Measurements from ENCODE around the gene GALNT14.

Gene GALNT14

GRCh38 chr2:30968660-30969397 lies 169.4 kb downstream of the GALNT14 start:
- no peak for DNase-seq

- no peak for DNase-seq
These were observed 171.5 kb downstream of the GALNT14 start for GRCh38 chr2:30966786-30967185.

DNA sequence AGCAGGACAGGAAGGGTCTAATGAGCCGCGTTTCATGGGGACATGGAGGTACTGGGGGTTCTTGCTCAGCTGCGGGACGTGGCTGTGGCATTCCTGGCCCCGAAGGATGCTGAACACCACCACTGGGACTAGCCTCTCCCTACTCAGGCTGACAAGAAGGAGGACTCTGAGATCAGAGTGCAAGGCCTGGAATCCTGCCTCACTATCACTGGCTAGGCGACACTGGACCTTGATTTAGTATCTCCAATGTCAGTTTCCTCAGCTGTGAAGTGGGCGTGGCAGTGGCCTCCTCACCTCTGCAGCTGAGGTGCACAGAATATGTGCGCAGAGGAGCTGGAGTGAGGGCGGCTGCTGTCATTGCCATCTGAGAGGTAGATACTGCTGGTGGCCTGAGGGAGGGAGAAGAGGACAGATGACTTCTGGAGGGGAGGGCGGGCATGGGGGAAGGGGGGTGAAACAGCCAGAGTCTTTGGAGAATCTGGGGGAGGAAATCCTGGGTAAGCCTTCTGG lies 173.2 kb downstream of the GALNT14 start:
- DNase-seq, result no peak

- DNase-seq, result no peak
These were observed 173.8 kb downstream of the GALNT14 start for GRCh38 chr2:30964334-30965005.

- DNase-seq, result no peak
These were observed 175.1 kb downstream of the GALNT14 start for GRCh38 chr2:30963184-30963583.

DNA sequence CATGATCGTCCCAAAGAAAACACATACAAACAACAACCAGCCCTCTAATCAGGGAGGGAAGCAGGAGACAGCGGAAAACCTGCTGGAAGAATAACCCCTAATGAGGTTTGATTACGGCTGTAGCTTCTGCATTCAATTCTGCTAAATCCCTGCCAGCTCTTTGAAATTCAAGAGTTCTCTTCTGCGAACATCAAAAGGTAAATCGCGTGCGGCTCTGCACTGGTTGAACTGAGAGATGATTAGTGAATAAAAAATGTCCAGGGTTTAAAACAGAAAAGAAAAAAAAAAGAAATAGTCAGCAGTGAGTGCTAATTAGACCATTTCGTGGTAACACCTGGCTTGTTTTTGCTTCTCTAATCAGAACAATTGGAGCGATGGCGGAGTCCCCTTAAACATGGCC lies 178.0 kb downstream of the GALNT14 start:
- no peak for DNase-seq

DNA sequence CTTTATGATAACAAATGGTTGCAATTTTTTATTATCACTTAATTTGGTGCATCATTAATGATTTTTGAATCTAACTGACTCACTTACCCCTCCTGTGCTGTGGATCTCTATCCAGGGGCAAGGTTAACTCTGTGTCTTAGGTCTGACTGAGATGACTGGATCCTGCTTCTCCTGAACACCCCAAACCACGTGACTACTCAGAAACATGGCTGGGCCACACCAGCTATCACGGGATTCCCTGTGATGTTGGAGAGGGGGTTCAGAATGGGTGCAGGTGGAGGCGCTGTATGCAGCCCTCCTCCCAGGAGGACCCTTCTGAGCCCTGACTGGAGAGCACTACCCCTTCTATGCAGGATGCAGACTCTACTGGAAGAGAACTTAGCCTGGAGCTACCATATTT lies 178.6 kb downstream of the GALNT14 start:
- no peak for DNase-seq

- DNase-seq, result no peak
These were observed 179.3 kb downstream of the GALNT14 start for GRCh38 chr2:30958918-30959265.

- DNase-seq, result no peak
These were observed 179.9 kb downstream of the GALNT14 start for GRCh38 chr2:30958193-30958917.

DNA sequence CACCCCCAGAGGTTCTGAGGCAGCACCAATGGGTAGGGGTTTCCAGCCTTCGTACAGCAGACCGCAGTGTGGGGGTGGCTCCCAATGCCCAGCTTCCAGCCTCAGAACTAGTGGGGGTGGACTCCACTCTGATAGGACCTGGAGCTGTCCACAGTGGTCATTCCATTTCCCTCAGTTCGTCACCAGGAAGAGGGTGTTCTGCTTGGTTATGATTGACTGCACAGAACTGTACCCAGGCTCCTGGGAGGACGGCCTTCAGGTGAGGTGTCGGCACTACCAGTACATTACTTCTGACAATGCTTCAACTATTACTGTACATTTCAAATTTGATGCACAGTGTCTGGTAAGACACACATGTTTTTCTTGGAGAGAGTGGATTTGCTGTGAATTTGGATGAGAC lies 180.6 kb downstream of the GALNT14 start:
- DNase-seq, result no peak

DNA sequence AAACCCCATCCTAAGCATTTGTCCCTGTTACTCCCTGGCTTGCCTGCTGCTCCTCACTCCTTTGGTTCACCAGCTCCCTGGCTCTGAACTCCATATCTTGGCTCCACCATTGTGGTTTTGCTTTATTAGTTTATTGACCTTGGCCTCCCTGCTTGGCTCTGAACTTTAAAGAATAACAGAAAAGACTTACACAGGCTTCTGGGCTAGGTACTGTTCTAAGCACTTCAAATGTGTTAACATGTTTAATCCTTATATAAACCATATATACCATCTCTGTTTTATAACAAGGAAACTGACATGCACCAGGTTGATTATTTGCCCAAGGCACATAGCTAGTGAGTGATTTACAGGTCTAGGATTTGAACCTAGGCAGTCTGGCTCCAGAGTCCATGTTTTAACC lies 181.2 kb downstream of the GALNT14 start:
- no peak for DNase-seq

DNA sequence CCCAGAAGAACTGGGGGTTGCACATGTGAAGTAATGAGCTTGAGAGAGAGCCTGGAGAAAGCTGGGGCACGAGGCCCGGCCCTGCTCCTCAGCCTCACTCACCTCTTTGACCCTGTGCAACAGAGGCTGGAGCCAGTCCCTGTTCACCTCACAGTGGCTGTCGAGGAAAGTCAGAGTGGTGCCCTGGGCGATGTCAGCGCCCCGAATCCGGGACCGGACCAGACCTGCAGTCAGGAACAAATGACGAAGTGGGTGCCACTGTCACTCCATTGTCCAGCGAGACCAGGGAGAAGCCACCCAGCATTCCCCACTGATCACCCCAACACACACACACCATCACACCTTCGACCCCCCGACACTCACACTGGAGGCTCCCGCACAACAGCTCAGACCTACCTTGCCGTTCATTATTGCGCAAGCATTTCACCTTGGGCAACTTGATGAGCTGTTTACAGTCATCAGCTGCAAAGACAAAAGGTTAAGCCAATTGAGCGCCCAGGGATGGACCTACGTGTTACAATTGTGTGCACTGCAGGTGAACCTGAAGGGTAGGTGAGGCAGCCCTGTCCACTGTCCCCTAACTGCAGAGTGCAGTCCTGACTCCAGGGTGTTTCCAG lies 182.6 kb downstream of the GALNT14 start:
- no peak for DNase-seq

- no peak for DNase-seq
These were observed 187.9 kb downstream of the GALNT14 start for GRCh38 chr2:30950339-30950738.

DNA sequence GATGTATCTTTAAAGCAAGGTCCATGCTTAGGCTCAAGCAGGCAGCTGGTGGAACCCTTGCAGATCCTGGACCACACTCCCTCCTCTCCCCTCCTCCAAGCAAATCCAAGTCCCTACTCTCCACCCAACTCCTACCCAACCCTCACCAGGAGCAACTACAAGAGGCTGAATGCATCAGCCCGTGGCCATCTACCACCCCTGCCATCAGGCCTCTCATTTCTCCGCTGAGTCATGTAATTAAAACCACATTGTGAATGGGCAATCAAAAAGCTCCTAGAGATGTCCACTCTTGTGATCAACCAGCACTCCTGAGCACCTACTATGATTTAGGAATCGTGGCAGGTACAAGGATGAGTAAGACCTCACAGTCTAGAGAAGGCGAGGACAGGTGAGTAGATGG lies 188.8 kb downstream of the GALNT14 start:
- DNase-seq, result no peak

GRCh38 chr2:30948857-30949256 lies 189.4 kb downstream of the GALNT14 start:
- DNase-seq, result no peak

- DNase-seq, result no peak
These were observed 190.1 kb downstream of the GALNT14 start for GRCh38 chr2:30948130-30948529.

DNA sequence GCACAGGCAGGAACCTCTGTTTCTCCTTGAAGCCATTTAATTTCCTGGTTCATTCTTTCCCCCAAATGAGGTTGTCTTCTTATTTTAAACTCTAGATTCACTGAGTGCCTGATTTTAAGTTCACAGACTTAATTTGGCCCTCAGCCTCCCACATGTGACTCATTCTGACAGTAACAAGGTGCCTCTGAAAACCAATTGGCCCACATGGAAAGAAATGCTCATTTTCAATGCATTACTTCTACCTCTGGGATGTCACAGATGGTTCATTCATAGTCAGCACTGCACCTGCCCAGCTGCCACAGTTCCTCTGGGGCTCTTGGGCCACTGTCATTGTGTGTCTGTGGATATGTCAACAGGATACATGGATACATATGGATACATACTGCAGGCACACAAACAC lies 190.6 kb downstream of the GALNT14 start:
- DNase-seq, result peak; percentile 12

DNA sequence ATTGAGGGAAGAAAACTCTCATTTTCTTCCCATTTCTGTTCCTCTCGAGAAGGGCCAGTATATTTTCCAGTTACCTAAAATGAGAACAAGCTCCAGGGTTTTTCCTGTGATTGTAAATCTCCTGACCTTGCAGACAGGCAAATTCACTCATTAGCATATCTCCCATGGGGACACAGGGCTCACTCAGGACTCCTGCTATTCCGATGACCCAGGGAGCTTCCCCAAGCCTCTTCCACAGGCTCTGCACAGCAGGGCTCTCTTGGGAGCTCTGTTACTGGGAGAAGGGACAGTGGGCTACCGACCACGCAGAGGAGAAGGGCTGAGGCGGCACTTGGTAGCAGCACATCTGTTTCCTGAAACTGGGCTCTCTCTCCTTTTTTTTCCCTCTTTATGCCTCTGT lies 195.8 kb downstream of the GALNT14 start:
- no peak for DNase-seq

DNA sequence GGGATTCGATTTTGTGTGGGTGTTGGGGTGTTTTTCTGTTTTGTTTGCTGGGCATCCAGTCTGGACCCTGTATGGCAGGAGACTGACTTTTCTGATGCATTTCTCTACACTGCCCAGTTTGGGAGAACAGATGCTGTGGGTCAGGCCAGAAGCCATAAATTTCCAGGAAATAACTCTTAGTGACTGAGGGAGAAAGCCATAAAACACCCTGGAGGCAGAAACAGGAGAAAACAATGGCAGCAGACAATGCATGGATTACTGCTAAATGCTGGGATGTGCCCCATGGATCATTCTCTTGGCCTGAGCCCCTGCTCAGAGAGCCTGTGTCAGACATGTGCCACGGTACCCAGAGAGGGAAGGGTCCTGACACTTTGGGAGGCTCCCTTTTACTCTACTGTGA lies 197.4 kb downstream of the GALNT14 start:
- no peak for DNase-seq

DNA sequence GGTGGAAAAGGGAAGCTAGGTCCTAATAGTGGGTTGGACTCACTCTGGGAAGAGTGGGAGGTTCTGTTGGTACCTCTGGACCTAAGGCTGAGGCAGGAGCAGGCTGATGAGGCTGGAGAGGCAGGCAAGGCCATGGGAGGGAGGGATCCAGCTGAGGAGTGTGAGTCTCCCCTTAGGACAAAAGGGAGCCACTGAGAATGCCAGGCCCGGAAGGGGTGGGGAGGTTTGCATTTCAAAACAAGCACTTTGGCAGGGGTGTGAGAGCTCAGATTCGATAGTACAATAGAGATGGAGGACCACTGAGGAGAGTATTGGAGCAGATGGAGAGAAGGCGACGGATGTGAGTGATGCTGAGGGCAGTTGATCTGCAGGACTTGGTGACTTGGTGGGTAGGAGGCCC lies 198.9 kb downstream of the GALNT14 start:
- no peak for DNase-seq

DNA sequence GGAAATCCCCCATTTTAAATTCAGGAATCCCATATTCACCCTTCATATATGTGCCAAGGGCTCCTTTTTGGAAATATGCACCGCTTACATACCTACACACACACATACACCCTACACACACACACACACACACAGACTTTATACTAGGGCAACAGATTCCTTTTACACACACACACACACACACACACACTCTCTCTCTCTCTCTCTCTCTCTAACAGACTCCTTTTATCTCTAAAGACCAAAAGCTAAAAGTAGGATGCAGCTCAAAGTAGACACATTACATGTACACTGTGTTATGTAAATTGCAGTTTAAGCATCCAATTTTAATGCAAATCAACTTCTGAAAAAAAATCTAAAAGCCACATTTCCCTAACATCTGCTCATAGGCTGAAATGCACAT lies 200.0 kb downstream of the GALNT14 start:
- DNase-seq, result no peak

DNA sequence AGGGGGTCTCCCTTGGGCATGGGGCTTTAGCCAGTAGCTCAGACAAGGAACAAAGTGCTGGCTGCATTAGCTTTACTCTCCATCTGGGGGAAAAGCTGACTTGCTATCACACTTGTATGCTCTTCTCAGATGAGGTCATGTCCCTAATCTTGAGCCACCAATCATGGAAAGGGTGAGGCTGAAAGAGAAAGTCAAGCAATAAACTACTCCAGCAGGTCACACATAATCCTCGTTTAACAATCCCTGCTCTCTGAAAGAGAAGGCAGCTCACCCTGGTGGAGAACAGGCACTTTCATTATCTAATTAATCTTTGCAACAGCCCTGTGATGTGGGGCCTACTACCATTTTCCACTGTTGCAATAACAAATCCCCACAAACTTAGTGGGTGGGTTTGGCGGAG lies 201.3 kb downstream of the GALNT14 start:
- DNase-seq, result no peak

DNA sequence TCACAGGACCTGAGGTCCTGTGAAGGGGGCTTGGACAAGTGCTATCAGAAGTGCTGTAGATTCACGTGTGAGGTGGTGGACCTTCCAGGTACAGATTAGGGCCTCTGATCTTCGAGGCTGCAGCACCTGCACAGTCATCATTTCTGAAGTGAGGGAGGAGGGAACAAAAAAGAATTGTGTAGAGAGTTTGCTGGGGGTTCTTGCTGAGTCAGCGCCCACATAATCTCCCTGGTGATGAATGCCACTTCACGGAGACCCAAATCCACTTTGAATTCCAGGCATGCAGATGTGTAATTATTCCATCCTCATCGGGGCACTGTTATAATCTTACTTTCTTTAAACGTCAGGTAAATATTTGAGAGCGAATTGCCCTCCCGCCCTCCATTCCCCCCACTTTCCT lies 202.4 kb downstream of the GALNT14 start:
- no peak for DNase-seq

DNA sequence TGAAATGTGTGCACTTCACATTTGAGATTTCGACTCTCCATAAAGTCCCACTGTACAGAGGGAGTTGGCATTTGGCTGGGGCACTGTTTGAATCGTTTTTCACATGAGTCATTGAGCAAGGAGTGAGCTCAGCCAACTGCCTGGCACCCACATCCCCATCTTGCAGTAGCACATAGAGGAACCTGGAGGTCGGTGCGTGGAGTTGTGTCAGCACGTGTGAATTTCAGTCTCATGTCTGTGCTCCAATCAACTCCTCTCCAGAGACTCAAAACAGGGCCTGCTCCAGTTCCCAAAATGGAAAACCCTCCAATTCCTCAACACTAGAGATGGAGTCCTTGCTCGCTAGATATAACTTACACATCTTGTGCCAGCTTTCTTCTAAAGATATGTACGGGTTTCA lies 204.2 kb downstream of the GALNT14 start:
- no peak for DNase-seq
